PC-9 (cell line): ENCODE measurements around the gene NR1H3.

Source experiments
- CTCF ChIP-seq: fragments of 200-600 bp; sonication (generic); conservative IDR thresholded peaks from 2 replicates; pipeline ENCODE4 v1.6.1; 2017; ENCODE audit warnings: mixed run types, antibody characterized with exemption, mild to moderate bottlenecking, moderate library complexity
- EZH2 ChIP-seq: fragments of 200-600 bp; sonication (generic); IDR thresholded peaks from 2 replicates; pipeline ENCODE4 v1.8.0; 2017; ENCODE audit warnings: antibody characterized with exemption, low read depth

GRCh38 chr11:47306484-47306844, 48.7 kb downstream of the NR1H3 start:
- no peak for TF ChIP-seq CTCF
- TF ChIP-seq EZH2, result no peak
